Measurements from ENCODE around the gene CDKN2AIPNL. TPM values are rescaled to one million over a fixed set of nuclear protein-coding genes. Genes with fewer than 3 reads are reported as not detected.
"Not testable (repeated sequence)": the region's sequence is repeated elsewhere in the genome, so short reads cannot be mapped to it uniquely, and the experiment has no call there.

The CDKN2AIPNL gene
- total and polyA plus RNA-seq, 2 donors, result 24.1 to 24.5 TPM

- H3K36me3 ChIP-seq (ENCODE audit: insufficient read depth), result no peaks in the 10 kb centered on the region
- DNase-seq (ENCODE audit: extremely low spot score), result no peak
Observed at GRCh38 chr5:134432174-134432573, 20.5 kb upstream of the CDKN2AIPNL start.

GRCh38 chr5:134430001-134430569 is 18.4 kb upstream of the CDKN2AIPNL start:
- no peak for DNase-seq (ENCODE audit: extremely low spot score)
- no peaks in the 10 kb centered on the region for H3K36me3 ChIP-seq (ENCODE audit: insufficient read depth)
- WGBS, result 55% methylated on average over 5 of the region's 5 CpGs
- no peak overlapping the region for H3K27ac ChIP-seq (ENCODE audit: low read depth)
- no peaks in the 10 kb centered on the region for H3K4me1 ChIP-seq (ENCODE audit: insufficient read depth)
- H3K4me3 ChIP-seq (ENCODE audit: low read depth, low read length), result no peak overlapping the region

More at GRCh38 chr5:134432174-134432573, 20.5 kb upstream of the CDKN2AIPNL start:
- Histone ChIP-seq H3K27ac (ENCODE audit: low read depth) (no peak overlapping the region), H3K4me3 (ENCODE audit: low read depth, low read length) (no peak overlapping the region), H3K4me1 (ENCODE audit: insufficient read depth) (no peaks in the 10 kb centered on the region)
- WGBS, result 73% methylated on average over 4 of the region's 4 CpGs

GRCh38 chr5:134427540-134428041 is 15.9 kb upstream of the CDKN2AIPNL start:
- Histone ChIP-seq H3K4me3 (ENCODE audit: low read depth, low read length) (no peak overlapping the region), H3K27ac (ENCODE audit: low read depth) (no peak overlapping the region), H3K36me3 (ENCODE audit: insufficient read depth) (no peaks in the 10 kb centered on the region), H3K4me1 (ENCODE audit: insufficient read depth) (no peaks in the 10 kb centered on the region)
- DNase-seq (ENCODE audit: extremely low spot score), result no peak
- 54% methylated on average over 9 of the region's 9 CpGs for WGBS

GRCh38 chr5:134426361-134426760 is 14.7 kb upstream of the CDKN2AIPNL start:
- whole genome bisulfite sequencing, result 78% methylated on average over 7 of the region's 7 CpGs
- DNase-seq (ENCODE audit: extremely low spot score), result no peak
- Histone ChIP-seq H3K4me1 (ENCODE audit: insufficient read depth) (no peaks in the 10 kb centered on the region), H3K36me3 (ENCODE audit: insufficient read depth) (no peaks in the 10 kb centered on the region), H3K27ac (ENCODE audit: low read depth) (no peak overlapping the region), H3K4me3 (ENCODE audit: low read depth, low read length) (no peak overlapping the region)

GRCh38 chr5:134423376-134423775 is 11.7 kb upstream of the CDKN2AIPNL start:
- no peaks in the 10 kb centered on the region for H3K36me3 ChIP-seq (ENCODE audit: insufficient read depth)
- no peaks in the 10 kb centered on the region for H3K4me1 ChIP-seq (ENCODE audit: insufficient read depth)
- H3K4me3 ChIP-seq (ENCODE audit: low read depth, low read length), result no peak overlapping the region
- no peak for DNase-seq (ENCODE audit: extremely low spot score)
- H3K27ac ChIP-seq (ENCODE audit: low read depth), result no peak overlapping the region
- WGBS, result 83% methylated on average over 2 of the region's 2 CpGs

GRCh38 chr5:134422791-134423365 is 11.2 kb upstream of the CDKN2AIPNL start:
- no peaks in the 10 kb centered on the region for H3K36me3 ChIP-seq (ENCODE audit: insufficient read depth)
- H3K4me3 ChIP-seq (ENCODE audit: low read depth, low read length), result no peak overlapping the region
- no peaks in the 10 kb centered on the region for H3K4me1 ChIP-seq (ENCODE audit: insufficient read depth)
- no peak for DNase-seq (ENCODE audit: extremely low spot score)
- H3K27ac ChIP-seq (ENCODE audit: low read depth), result no peak overlapping the region
- 90% methylated on average over 7 of the region's 7 CpGs for WGBS

GRCh38 chr5:134421038-134421437 is 9.4 kb upstream of the CDKN2AIPNL start:
- 94% methylated on average over 4 of the region's 4 CpGs for WGBS
- not testable (repeated sequence) for H3K36me3 ChIP-seq (ENCODE audit: insufficient read depth); H3K4me1 ChIP-seq (ENCODE audit: insufficient read depth); H3K4me3 ChIP-seq (ENCODE audit: low read depth, low read length); DNase-seq (ENCODE audit: extremely low spot score); H3K27ac ChIP-seq (ENCODE audit: low read depth)

- WGBS, result 90% methylated on average over 2 of the region's 2 CpGs
- Histone ChIP-seq H3K4me3 (ENCODE audit: low read depth, low read length) (no peak overlapping the region), H3K4me1 (ENCODE audit: insufficient read depth) (no peaks in the 10 kb centered on the region), H3K27ac (ENCODE audit: low read depth) (no peak overlapping the region), H3K36me3 (ENCODE audit: insufficient read depth) (no peaks in the 10 kb centered on the region)
- DNase-seq (ENCODE audit: extremely low spot score), result no peak
Observed at GRCh38 chr5:134420343-134420742, 8.7 kb upstream of the CDKN2AIPNL start.

- no peak for DNase-seq (ENCODE audit: extremely low spot score)
- Histone ChIP-seq H3K4me3 (ENCODE audit: low read depth, low read length) (no peak overlapping the region), H3K27ac (ENCODE audit: low read depth) (no peak overlapping the region), H3K4me1 (ENCODE audit: insufficient read depth) (no peaks in the 10 kb centered on the region), H3K36me3 (ENCODE audit: insufficient read depth) (no peaks in the 10 kb centered on the region)
- 93% methylated on average over 3 of the region's 3 CpGs for WGBS
Observed at GRCh38 chr5:134418958-134419357, 7.3 kb upstream of the CDKN2AIPNL start.

GRCh38 chr5:134417707-134418106 is 6.0 kb upstream of the CDKN2AIPNL start:
- Histone ChIP-seq H3K27ac (ENCODE audit: low read depth) (no peak overlapping the region), H3K4me3 (ENCODE audit: low read depth, low read length) (no peak overlapping the region), H3K36me3 (ENCODE audit: insufficient read depth) (no peaks in the 10 kb centered on the region), H3K4me1 (ENCODE audit: insufficient read depth) (no peaks in the 10 kb centered on the region)
- DNase-seq (ENCODE audit: extremely low spot score), result no peak

- WGBS, result 85% methylated on average over 2 of the region's 2 CpGs
- Histone ChIP-seq H3K27ac (ENCODE audit: low read depth) (no peak overlapping the region), H3K4me1 (ENCODE audit: insufficient read depth) (no peaks in the 10 kb centered on the region), H3K36me3 (ENCODE audit: insufficient read depth) (no peaks in the 10 kb centered on the region), H3K4me3 (ENCODE audit: low read depth, low read length) (no peak overlapping the region)
- no peak for DNase-seq (ENCODE audit: extremely low spot score)
Observed at GRCh38 chr5:134413046-134413445, 1.4 kb upstream of the CDKN2AIPNL start.

- H3K4me1 ChIP-seq (ENCODE audit: insufficient read depth), result no peaks in the 10 kb centered on the region
- peaks cover 2% of the 10 kb centered on the region for H3K36me3 ChIP-seq (ENCODE audit: insufficient read depth)
- 5% methylated on average over 9 of the region's 9 CpGs for whole genome bisulfite sequencing
- H3K4me3 ChIP-seq (ENCODE audit: low read depth, low read length), result peak overlapping the region; percentile 73
- H3K27ac ChIP-seq (ENCODE audit: low read depth), result no peak overlapping the region
- no peak for DNase-seq (ENCODE audit: extremely low spot score)
Observed at GRCh38 chr5:134411228-134411545, 494 bp downstream of the CDKN2AIPNL start.

GRCh38 chr5:134410822-134411221 is 859 bp downstream of the CDKN2AIPNL start:
- WGBS, result 73% methylated on average over 4 of the region's 4 CpGs

GRCh38 chr5:134409321-134409720 is 2.4 kb downstream of the CDKN2AIPNL start:
- 73% methylated on average over 6 of the region's 6 CpGs for WGBS
- Histone ChIP-seq H3K4me1 (ENCODE audit: insufficient read depth) (no peaks in the 10 kb centered on the region), H3K4me3 (ENCODE audit: low read depth, low read length) (no peak overlapping the region), H3K36me3 (ENCODE audit: insufficient read depth) (peaks cover 2% of the 10 kb centered on the region), H3K27ac (ENCODE audit: low read depth) (no peak overlapping the region)
- DNase-seq (ENCODE audit: extremely low spot score), result no peak

More at GRCh38 chr5:134410822-134411221, 859 bp downstream of the CDKN2AIPNL start:
- peak overlapping the region; percentile 73 for H3K4me3 ChIP-seq (ENCODE audit: low read depth, low read length)
- H3K27ac ChIP-seq (ENCODE audit: low read depth), result no peak overlapping the region
- no peak for DNase-seq (ENCODE audit: extremely low spot score)
- H3K36me3 ChIP-seq (ENCODE audit: insufficient read depth), result peaks cover 2% of the 10 kb centered on the region
- H3K4me1 ChIP-seq (ENCODE audit: insufficient read depth), result no peaks in the 10 kb centered on the region
